SU-DHL-6 (cell line): ENCODE measurements around the gene COLQ.

ENCODE experiments used
- H2AFZ ChIP-seq: fragments of 200-600 bp; sonication (generic); 2 replicates; pipeline ENCODE4 v1.6.1; 2014; ENCODE audit warnings: low read depth, mild to moderate bottlenecking, moderate library complexity, mixed read lengths, antibody characterized with exemption, low read length; ENCODE audit not compliant: severe bottlenecking
- H3F3A ChIP-seq: fragments of 200-600 bp; shearing (Covaris generic); 2 replicates; pipeline ENCODE4 v1.6.0; 2016; ENCODE audit warnings: antibody characterized with exemption, mild to moderate bottlenecking; ENCODE audit not compliant: insufficient read depth
- H3K27ac ChIP-seq: fragments of 200-600 bp; sonication (generic); 2 replicates; pipeline ENCODE4 v1.5.1; 2016; ENCODE audit warnings: low read depth, mild to moderate bottlenecking, low read length, moderate library complexity, mixed read lengths
- H3K27me3 ChIP-seq: fragments of 200-600 bp; sonication (generic), shearing (Covaris generic); 2 replicates; pipeline ENCODE4 v1.6.0; 2014; ENCODE audit warnings: mild to moderate bottlenecking, low read length
- H3K36me3 ChIP-seq: fragments of 200-600 bp; sonication (generic); 2 replicates; pipeline ENCODE4 v1.6.1; 2014; ENCODE audit warnings: mild to moderate bottlenecking, low read length, mixed read lengths
- H3K4me2 ChIP-seq: fragments of 300-600, 200-600 bp; shearing (Covaris generic), sonication (generic); 2 replicates; pipeline ENCODE4 v1.6.0; 2014; ENCODE audit warnings: low read length, low read depth, mild to moderate bottlenecking; ENCODE audit not compliant: poor library complexity, severe bottlenecking
- H3K4me3 ChIP-seq: fragments of 200-600 bp; sonication (generic); 2 replicates; pipeline ENCODE4 v1.5.1; 2014; ENCODE audit warnings: antibody characterized with exemption, low read length, mild to moderate bottlenecking, mixed read lengths; ENCODE audit not compliant: insufficient read depth, poor library complexity, severe bottlenecking
- H3K79me2 ChIP-seq: fragments of 200-600 bp; sonication (generic); 2 replicates; pipeline ENCODE4 v1.6.1; 2014; ENCODE audit warnings: mild to moderate bottlenecking, low read length, moderate library complexity; ENCODE audit not compliant: insufficient read depth
- H3K9ac ChIP-seq: fragments of 200-600 bp; sonication (generic); 2 replicates; pipeline ENCODE4 v1.7.0; 2014; ENCODE audit warnings: mild to moderate bottlenecking, low read length
- H3K9me2 ChIP-seq: fragments of 200-600 bp; sonication (generic); replicated peaks from 2 replicates; pipeline ENCODE4 v1.6.1; 2014; ENCODE audit warnings: low read length; ENCODE audit not compliant: insufficient read depth
- H3K9me3 ChIP-seq: fragments of 200-600 bp; sonication (generic); 2 replicates; pipeline ENCODE4 v1.6.1; 2014; ENCODE audit warnings: low read length, mixed read lengths; ENCODE audit not compliant: insufficient read depth
- H4K20me1 ChIP-seq: fragments of 200-600 bp; sonication (generic); 2 replicates; pipeline ENCODE4 v1.6.1; 2014; ENCODE audit warnings: low read depth, mild to moderate bottlenecking, antibody characterized with exemption, low read length, moderate library complexity, mixed read lengths
- CTCF ChIP-seq: fragments of 200-600 bp; sonication (generic); IDR thresholded peaks from one replicate; pipeline ENCODE4 v1.5.1; 2017; ENCODE audit warnings: antibody characterized with exemption, mild to moderate bottlenecking, low read length, moderate library complexity; ENCODE audit not compliant: insufficient read depth, poor library complexity, severe bottlenecking
- EZH2phosphoT487 ChIP-seq: fragments of 200-600 bp; sonication (generic), shearing (Covaris generic); conservative IDR thresholded peaks from 2 replicates; pipeline ENCODE4 v1.6.1; 2018; ENCODE audit warnings: mild to moderate bottlenecking, antibody characterized with exemption, low read length, moderate library complexity, mixed read lengths

The COLQ gene

GRCh38 chr3:15553749-15554148 lies 32.2 kb upstream of the COLQ start:
- H3K9ac ChIP-seq = no peak overlapping the region
- no peaks in the 10 kb centered on the region for H4K20me1 ChIP-seq
- no peak overlapping the region for H2AFZ ChIP-seq
- H3F3A ChIP-seq = 0 out of 2 replicates have a peak, but pooled peaks cover 6% of the 10 kb centered on the region
- H3K4me2 ChIP-seq = no peak overlapping the region
- H3K27me3 ChIP-seq = no peaks in the 10 kb centered on the region
- no peaks in the 10 kb centered on the region for H3K9me2 ChIP-seq
- H3K79me2 ChIP-seq = no peaks in the 10 kb centered on the region
- no peak overlapping the region for H3K27ac ChIP-seq
- H3K9me3 ChIP-seq = no peaks in the 10 kb centered on the region
- H3K36me3 ChIP-seq = no peaks in the 10 kb centered on the region
- no peak for TF ChIP-seq EZH2phosphoT487
- no peak for TF ChIP-seq CTCF
- H3K4me3 ChIP-seq = no peak overlapping the region

GRCh38 chr3:15551902-15552301 lies 30.4 kb upstream of the COLQ start:
- H2AFZ ChIP-seq = no peak overlapping the region
- H3K9me2 ChIP-seq = no peaks in the 10 kb centered on the region
- no peaks in the 10 kb centered on the region for H3K9me3 ChIP-seq
- H4K20me1 ChIP-seq = no peaks in the 10 kb centered on the region
- H3K27me3 ChIP-seq = no peaks in the 10 kb centered on the region
- TF ChIP-seq EZH2phosphoT487 (no peak), CTCF (no peak)
- no peaks in the 10 kb centered on the region for H3K79me2 ChIP-seq
- H3K4me3 ChIP-seq = no peak overlapping the region
- H3K4me2 ChIP-seq = no peak overlapping the region
- no peak overlapping the region for H3K9ac ChIP-seq
- no peak overlapping the region for H3K27ac ChIP-seq
- no peaks in the 10 kb centered on the region for H3K36me3 ChIP-seq
- H3F3A ChIP-seq = no peaks in the 10 kb centered on the region

- Histone ChIP-seq H4K20me1 (no peaks in the 10 kb centered on the region), H3F3A (no peaks in the 10 kb centered on the region), H3K27me3 (no peaks in the 10 kb centered on the region), H2AFZ (no peak overlapping the region), H3K9ac (no peak overlapping the region), H3K4me3 (no peak overlapping the region), H3K9me3 (no peaks in the 10 kb centered on the region), H3K36me3 (no peaks in the 10 kb centered on the region), H3K79me2 (no peaks in the 10 kb centered on the region), H3K27ac (no peak overlapping the region), H3K4me2 (no peak overlapping the region), H3K9me2 (no peaks in the 10 kb centered on the region)
- TF ChIP-seq CTCF (no peak), EZH2phosphoT487 (no peak)
Observed at GRCh38 chr3:15549846-15550245, 28.3 kb upstream of the COLQ start.

GRCh38 chr3:15542614-15543013 lies 21.1 kb upstream of the COLQ start:
- Histone ChIP-seq H4K20me1 (no peaks in the 10 kb centered on the region), H3F3A (no peaks in the 10 kb centered on the region), H3K27ac (no peak overlapping the region), H3K4me3 (no peak overlapping the region), H3K9ac (no peak overlapping the region), H3K36me3 (no peaks in the 10 kb centered on the region), H3K9me3 (no peaks in the 10 kb centered on the region), H3K4me2 (no peak overlapping the region), H3K27me3 (no peaks in the 10 kb centered on the region), H3K9me2 (no peaks in the 10 kb centered on the region), H3K79me2 (no peaks in the 10 kb centered on the region), H2AFZ (no peak overlapping the region)
- TF ChIP-seq CTCF (no peak), EZH2phosphoT487 (no peak)
